GM19099 (cell line): ENCODE measurements around the gene PCSK2.

Experiments used
- POLR2A ChIP-seq: IDR thresholded peaks from 3 replicates; pipeline ENCODE4 v1.6.1; 2011; ENCODE audit warnings: low read depth; ENCODE audit not compliant: insufficient read length; ENCODE audit errors: extremely low read depth

Gene PCSK2

DNA sequence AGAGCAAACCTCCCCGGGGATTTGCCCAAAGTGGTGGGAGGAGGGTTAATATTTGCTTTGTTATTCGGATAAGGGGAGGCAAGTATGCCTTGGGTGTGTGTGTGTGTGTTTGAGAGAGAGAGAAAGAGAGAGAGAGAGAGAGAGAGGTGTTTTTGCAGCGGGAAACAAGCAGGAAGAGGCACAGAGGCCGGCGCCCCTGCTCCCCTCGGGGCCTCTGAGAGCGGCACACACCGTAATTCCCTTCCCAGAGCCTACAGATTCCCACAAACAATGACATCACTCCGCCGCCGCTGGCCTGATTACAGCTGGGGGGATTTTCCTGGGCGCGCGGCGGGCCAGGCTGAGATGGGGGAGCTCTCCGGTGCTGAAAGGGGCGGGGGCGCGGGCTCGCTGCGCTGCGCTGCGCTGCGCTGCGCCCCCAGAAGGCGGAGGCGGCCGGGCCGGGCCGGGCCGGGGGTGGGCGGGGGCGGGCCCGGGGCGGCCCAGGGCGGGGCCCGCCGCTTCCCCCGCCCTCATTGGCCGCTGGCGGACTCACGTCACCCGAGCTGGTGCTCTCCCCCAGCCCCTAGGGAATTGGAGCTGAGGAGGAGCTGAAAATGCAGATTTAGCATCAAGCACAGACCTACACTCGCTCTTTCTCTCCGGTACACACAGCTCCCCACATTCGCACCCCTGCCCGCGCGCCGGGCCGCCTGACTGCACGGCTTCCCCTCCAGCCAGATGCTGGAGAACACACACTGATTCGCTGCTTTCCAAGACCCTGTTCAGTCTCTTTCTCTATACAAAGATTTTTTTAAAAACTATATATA is at the start of gene PCSK2:
PCSK2 (plus strand) TSS at position 631 of the 809 bp plus-strand sequence. CDS start 266 bp downstream, outside the sequence.
- no peak for TF ChIP-seq POLR2A

- TF ChIP-seq POLR2A: no peak
These were observed 49.5 kb upstream of the PCSK2 start for GRCh38 chr20:17177341-17177740.

- TF ChIP-seq POLR2A: no peak
These were observed 47.0 kb upstream of the PCSK2 start for GRCh38 chr20:17179840-17180239.

DNA sequence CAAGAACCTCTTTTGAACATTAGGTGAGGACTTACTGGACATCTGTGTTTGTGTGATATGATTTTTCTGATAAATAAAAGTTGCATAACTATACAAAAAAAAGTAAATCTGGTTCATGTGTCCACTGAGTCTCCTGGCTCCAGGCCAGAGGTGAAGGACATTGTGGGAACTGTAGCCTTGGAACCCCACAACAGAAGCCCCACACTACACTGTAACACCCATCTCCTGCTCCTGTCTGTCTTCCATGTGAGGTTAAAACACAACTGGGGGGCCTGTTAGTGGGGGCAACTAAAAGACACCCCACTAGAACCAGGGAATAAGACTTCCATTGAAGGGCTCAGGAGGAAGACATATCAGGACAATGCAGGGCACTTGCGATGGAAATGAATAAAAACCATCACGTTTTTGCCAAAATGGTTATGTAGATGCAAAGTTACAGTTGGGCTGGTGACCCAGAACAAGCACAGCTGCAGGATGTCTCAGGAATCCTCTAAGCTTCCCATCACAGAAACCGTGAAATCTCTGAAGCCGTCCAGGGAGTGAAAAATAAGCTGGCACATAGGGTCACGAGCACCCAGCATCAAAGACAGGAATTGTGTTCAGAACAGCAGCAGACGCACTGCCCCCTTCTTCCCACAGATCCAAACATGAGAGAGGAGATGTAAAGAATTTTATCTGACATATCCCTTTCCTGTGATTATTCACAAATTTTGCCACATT is 36.7 kb upstream of the PCSK2 start:
- no peak for TF ChIP-seq POLR2A

GRCh38 chr20:17197041-17197440 is 29.8 kb upstream of the PCSK2 start:
- TF ChIP-seq POLR2A: no peak

DNA sequence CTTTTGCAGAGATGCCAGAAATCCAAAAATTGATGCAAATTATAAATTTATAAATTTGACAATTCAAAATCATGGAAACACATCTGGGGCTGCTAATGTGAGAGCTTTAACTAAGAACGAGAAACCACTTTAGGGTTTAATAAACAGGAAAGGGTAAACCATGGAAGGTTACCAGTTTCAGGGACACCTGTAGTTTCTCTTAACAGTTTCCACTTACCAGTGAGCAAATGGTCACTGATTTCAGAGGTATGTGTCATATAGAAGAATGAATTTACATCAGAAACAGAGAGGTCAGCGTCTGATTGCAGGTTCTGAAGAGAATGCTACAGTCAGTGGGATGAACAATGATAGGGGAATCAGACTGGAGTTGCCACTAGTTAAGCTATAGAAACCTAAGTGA is 24.8 kb upstream of the PCSK2 start:
- no peak for TF ChIP-seq POLR2A

DNA sequence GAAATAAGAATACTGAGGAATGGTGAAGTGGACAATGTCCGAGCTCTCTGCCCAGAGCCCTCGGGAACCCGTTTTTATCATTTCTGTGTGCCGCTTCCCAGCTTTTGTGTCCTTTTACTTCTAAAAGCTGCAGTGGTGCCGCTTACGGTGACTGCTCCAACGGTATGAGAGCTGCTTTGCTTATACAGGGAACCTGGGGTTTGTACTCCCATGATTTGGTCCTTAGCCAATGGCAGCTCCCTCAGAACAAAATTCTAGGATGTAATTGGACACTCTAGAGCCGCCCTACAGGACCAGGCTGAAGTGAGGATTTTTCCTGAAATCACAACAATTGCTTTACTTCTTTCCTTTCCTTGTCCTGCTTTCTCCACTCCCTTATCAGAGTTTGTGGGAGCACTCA is 24.2 kb upstream of the PCSK2 start:
- no peak for TF ChIP-seq POLR2A

- TF ChIP-seq POLR2A: no peak
These were observed 21.6 kb upstream of the PCSK2 start for GRCh38 chr20:17205084-17205813.

GRCh38 chr20:17210387-17210786 is 16.5 kb upstream of the PCSK2 start:
- no peak for TF ChIP-seq POLR2A

GRCh38 chr20:17210983-17211382 is 15.9 kb upstream of the PCSK2 start:
- no peak for TF ChIP-seq POLR2A

DNA sequence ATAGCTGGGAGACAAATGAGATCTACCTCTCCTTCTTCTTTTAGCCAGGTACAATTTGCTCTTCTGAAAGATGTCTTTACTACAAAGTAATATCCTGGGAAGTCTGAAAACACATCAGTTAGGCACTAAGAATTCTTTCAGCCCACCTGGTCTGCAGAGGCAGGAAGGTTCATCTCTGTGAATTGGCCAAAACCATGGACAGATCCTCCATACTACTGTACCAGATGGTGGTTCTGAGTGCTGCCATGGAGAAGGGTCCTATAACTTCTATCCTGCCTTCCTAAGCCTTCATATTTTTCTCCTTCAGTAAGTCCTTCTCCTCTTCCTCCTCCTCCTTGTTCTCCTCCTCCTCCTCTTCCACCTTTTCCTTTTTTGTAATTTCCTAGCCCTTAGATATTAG is 11.7 kb upstream of the PCSK2 start:
- TF ChIP-seq POLR2A: no peak

DNA sequence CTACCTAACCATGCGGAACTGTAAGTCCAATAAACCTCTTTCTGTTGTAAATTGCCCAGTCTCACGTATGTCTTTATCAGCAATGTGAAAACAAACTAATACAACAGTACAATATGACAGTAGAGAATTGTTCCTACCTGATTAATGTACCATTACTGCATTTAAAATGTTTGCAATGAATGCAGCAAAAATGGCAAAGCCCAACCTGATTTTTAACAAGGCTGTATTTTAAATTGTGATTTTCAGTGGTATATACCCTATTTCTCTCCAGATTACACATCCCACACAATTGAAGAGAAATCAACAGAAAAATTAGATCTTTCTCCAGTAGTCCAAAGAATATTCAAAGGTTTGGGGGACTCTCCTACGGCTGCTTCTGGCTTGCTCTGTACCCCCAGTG is 3.3 kb upstream of the PCSK2 start:
- TF ChIP-seq POLR2A: no peak

DNA sequence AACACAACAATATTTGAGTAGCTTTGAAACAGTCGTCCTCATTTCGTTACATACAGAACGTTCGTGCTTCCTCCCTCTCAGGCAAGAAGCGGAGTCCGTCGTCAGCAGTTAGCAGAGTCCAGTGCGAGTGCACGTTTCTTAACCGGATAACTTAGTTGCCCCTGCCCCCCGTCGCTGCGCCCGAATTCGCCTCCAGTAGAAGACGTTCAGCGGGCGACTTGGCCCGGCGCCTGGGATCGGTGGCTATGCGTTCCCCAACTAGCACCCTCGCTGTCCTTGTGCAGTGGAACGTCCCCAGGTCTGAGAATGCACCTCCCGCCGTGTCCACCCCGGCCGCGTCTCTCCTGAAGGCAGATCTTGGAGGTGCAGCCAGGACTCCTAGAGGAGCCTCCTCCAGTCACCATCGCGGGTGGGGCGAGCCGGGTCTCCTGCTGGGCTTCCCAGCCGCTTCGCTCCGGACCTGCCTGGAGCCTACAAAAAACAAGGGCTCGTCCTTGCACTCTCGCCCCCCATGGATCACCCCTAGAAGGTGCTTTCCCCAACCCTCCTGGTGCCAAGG is 910 bp upstream of the PCSK2 start:
- no peak for TF ChIP-seq POLR2A

DNA sequence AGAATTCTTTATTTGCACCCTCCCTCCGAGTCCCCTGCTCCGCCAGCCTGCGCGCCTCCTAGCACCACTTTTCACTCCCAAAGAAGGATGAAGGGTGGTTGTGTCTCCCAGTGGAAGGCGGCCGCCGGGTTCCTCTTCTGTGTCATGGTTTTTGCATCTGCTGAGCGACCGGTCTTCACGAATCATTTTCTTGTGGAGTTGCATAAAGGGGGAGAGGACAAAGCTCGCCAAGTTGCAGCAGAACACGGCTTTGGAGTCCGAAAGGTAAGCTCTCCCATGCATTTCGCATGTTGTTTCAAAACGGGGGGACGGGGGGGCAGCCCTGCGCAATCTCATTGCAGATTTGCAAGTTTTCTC is 357 bp downstream of the PCSK2 start:
- no peak for TF ChIP-seq POLR2A

DNA sequence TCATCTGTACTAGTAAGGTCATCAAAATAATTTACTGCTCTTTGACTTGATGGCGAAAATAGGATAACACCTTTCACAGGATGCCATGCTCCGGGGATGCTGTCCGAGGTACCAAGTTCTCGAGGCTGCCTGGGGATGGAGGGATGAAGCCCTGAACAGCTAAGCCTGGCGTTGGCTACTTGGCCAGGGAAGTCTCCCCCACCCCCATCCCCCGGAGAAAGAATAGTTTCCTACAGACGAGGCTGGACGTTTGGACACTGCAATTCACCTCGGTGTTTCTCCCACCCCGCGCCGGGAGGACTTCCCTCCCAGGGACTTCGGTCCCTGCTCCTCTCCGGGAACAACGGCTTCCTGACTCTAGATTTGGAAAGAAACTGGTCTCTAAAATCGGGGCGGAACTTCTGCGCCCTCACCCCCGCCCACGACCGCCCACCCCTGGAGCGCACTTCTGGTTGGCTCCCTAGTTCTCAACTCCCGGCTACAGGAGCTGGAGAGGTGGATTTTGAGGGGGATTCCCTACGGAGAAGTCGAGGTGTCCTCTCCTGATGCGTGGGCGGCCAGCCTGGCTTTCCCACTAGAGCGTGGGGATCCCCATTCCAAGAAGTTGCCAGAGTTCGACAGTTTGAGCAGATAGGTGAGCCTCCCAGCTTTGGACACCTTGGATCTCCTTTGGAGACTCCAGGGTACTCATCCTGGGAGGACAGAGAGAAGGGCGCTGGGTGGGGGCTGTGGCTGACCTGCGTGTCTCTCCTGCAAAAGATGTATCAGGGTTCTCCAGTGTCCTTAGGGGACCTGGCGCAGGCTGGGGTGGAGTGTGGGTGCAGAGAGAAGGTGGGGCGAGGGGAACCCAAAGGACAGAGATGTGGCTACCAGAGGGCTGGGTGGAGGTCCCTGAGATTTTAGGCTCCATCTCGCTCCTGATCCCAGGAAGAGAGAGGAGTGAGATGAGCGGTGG is 1.1 kb downstream of the PCSK2 start:
- TF ChIP-seq POLR2A: no peak

- no peak for TF ChIP-seq POLR2A
These were observed 1.8 kb downstream of the PCSK2 start for GRCh38 chr20:17228624-17229061.
